C4-2B (cell line): ENCODE data around the gene AGBL4.

Experiments
- ZFX ChIP-seq: fragments of 450-650 bp; IDR thresholded peaks from 2 replicates; pipeline ENCODE4 v1.6.1; 2017
- TF ChIP-seq, protein P1 (sequence below): fragments of 450-650 bp; conservative IDR thresholded peaks from 2 replicates; pipeline ENCODE4 v1.5.1; 2017; ENCODE audit warnings: mild to moderate bottlenecking

- TF ChIP-seq, protein P1, sequence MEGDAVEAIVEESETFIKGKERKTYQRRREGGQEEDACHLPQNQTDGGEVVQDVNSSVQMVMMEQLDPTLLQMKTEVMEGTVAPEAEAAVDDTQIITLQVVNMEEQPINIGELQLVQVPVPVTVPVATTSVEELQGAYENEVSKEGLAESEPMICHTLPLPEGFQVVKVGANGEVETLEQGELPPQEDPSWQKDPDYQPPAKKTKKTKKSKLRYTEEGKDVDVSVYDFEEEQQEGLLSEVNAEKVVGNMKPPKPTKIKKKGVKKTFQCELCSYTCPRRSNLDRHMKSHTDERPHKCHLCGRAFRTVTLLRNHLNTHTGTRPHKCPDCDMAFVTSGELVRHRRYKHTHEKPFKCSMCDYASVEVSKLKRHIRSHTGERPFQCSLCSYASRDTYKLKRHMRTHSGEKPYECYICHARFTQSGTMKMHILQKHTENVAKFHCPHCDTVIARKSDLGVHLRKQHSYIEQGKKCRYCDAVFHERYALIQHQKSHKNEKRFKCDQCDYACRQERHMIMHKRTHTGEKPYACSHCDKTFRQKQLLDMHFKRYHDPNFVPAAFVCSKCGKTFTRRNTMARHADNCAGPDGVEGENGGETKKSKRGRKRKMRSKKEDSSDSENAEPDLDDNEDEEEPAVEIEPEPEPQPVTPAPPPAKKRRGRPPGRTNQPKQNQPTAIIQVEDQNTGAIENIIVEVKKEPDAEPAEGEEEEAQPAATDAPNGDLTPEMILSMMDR = no peak
- no peak for TF ChIP-seq ZFX
These were observed 1247.1 kb downstream of the AGBL4 start, which contains the start of gene BEND5 for GRCh38 chr1:48776393-48777218.
